HG03565 (cell line): ENCODE data around the gene RMI2.
A peak's percentile ranks its signal among the peaks of the same experiment; 100 is the strongest.

Source experiments
- ATAC-seq: cut with Tn5 transposase; IDR thresholded peaks from one replicate; pipeline ENCODE4 v1.9.1; 2021; ENCODE audit warnings: mild to moderate bottlenecking, moderate library complexity; ENCODE audit not compliant: unreplicated experiment

RMI2 gene

GRCh38 chr16:11309895-11310633 lies 35.2 kb upstream of the RMI2 start:
- ATAC-seq = peak; percentile 31

- no peak for ATAC-seq
These were observed 34.7 kb upstream of the RMI2 start for GRCh38 chr16:11310634-11310977.

GRCh38 chr16:11310997-11311561 lies 34.2 kb upstream of the RMI2 start:
- no peak for ATAC-seq

GRCh38 chr16:11312718-11313492 lies 32.4 kb upstream of the RMI2 start:
- no peak for ATAC-seq

GRCh38 chr16:11313493-11314308 lies 31.6 kb upstream of the RMI2 start:
- no peak for ATAC-seq

GRCh38 chr16:11314309-11314894 lies 30.9 kb upstream of the RMI2 start:
- no peak for ATAC-seq

DNA sequence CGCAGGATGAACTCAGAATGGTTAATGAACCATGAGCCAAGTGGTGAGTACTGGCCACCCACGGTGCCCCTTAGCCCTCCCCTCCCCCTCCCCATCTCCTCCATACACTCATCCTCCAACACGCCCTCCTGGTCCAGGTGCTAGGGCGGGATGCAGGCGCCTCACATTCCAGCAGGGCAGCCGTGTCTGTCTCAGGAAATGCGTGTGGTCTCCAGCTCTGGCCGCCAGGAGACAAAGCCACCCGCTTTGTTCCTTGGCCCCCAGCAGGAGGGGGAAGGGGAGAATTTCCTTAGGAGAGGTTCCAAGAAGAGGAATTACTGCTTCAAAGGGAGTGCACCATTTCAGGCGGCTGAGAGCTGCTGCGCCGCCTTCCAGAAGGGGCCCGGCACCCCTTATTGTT lies 29.7 kb upstream of the RMI2 start:
- ATAC-seq = no peak

DNA sequence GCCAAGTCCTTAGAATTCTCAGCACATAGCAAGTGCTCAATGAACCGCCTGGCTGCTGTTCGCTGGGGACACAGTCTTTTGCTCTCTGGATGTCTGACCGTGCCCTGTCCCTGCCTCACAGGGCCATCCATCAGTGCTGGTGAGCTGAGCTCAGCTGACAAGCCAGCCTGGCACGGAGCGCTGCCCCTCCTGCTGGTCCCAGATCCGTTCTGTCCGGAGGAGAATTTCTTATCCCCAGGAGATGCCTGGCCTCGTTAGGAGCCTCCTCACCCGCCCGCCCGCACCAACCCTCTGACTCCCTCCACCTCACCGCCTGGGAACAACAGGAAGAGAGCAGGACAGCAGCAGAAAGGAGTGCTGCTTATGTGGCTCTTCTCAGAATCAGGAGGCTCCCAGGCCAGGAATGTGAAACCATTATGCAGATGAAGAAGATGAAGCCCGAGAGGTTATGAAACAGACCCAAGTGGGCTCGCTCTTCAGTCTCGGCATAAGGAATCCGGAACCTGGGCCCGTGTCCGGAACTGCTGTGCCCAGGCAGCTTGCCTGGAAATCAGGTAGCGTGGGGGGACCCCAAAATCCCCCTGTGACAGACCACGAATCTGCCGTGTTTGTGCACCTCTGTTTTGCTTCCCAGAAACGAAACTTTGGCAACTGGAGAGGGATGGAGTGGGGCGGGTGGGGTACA lies 28.8 kb upstream of the RMI2 start:
- ATAC-seq = no peak

DNA sequence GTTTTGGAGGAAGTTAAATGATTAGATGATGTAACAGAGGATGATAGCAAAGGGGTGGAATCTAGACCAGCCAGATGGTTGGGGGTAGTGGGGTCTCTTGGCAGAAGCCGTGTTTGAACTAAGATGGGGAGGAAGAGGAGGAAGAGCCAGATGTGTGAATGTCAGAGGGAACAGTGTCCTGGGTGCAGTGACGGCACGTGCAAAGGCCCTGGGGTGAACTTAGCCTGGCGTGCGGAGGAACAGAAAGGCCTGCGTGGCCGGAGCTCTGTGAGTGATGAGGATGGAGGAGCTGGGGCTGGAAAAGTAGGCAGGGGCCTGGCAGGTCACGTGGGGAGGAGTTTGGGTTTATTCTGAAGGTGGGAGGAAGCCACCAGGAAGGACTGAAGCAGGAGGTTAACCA lies 26.4 kb upstream of the RMI2 start:
- ATAC-seq = no peak

DNA sequence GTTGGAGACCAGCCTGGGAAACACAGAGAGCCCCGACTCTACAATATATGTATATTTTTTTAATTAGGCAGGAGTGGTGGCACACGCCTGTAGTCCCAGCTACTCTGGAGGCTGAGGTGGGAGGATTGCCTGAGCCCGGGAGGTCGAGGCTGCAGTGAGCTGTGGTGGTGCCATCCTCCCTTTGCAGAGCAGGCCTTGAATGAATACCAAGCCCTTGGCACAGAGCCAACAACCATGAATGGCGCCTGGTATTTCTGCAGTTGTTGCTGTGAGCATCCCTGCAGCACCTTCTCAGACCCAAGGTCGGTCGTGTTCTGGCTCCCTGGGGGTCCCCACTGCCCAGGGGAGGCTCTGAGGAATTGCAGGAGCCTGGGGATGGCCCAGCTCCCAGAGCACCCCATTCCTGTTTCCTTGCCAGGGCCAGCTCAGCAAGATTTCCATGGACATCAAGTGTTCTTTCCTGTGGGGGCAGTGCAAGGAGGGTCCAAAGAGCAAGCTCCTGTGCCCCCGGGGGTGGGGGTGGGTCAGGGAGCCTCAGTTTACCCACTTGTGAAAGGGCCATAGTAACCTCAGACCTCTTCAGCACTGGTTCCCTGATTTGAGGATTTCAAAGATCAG lies 25.6 kb upstream of the RMI2 start:
- ATAC-seq = no peak

DNA sequence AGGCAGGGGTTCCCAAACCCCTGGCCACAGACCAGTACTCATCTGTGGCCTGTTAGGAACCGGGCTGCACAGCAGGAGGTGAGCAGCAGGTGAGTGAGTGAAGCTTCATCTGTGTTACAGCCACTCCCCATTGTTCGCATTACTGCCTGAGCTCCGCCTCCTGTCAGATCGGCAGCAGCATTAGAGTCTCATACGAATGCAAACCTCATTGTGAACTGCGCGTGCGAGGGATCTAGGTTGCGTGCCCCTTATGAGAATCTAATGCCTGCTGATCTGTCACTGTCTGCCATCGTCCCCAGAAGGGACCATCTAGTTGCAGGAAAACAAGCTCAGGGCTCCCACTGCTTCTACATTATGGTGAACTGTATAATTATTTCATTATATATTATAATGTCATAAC lies 25.1 kb upstream of the RMI2 start:
- ATAC-seq = no peak

DNA sequence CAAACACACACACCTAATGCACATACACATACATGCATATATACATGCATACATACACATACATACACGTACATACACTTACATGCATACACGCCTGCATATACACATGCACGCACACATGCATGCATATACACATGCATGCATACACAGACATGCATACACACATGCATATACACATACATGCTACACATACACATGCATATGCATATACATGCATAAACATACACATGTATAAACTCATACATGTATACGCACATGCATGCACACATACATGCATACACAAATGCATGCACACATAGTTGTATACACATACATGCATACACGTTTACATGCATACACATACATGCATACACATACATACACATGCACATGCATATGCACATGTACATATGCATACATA lies 23.6 kb upstream of the RMI2 start:
- no peak for ATAC-seq

- no peak for ATAC-seq
These were observed 22.4 kb upstream of the RMI2 start for GRCh38 chr16:11322823-11323222.

DNA sequence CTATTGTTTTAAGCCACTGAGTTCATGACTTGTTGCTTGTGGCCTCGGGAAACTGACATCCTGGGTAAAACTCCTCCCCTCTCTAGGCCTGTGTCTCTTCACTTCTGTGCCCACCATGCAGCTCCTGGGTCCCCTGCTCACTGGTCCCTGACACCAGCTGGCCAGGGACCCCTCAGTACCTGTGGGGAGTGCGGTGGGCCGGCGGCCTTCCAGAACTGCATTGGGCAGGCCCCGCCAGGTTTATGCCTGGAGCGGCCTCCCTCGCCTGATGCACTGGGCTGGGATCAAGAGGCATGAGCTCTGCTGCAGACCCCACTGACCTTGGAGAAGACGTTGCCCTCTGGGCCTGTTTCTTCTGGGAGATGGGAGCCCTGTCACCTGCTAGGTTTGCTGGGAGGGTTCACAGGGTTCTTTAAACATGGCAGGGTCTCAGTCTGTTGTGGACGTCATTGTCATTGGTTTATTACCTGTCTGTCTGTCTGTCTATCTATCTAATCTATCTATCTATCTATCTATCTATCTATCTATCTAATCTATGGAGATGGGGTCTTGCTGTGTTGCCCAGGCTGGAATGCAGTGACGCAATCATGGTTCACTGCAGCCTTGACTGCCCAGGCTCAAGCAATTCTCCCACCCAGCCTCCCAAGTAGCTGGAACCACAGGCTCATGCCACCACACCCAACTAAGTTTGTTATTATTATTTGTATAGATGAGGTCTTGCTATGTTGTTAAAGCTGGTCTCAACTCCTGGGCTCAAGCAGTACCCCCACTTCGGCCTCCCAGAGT lies 21.5 kb upstream of the RMI2 start:
- no peak for ATAC-seq

DNA sequence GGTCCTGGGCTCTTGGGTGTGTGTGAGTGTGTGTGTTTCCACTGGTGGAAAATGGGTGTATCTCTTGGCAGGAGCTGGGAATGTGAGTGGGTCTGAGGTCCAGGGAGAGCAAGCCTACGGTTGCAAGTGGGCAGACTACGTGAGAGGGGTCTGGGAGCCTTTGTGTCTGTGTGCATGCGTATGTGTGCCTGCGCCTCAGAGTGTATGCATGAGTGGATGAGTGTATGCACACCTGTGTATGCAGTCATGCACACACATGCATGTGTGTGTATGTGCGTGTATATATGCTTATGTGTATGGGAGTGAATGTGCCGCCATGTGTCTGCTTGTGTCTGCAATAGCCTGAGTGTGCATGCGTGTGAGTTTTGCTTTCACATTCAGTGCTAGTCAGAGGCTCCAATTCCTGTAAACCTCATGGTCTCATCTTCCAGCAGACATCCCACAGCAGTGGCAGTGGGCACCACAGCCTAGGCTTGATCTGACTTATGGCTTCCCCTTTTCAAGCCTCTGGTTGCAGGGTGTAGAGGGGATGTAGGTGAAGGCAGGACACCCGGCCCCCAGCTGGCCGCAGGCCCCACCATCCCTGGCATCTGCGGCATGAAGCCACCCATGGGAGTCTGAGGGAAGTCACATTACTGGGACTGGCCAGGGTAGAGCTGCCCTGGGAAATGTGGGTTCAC lies 19.7 kb upstream of the RMI2 start:
- no peak for ATAC-seq

- ATAC-seq = no peak
These were observed 19.0 kb upstream of the RMI2 start for GRCh38 chr16:11326084-11326736.

- no peak for ATAC-seq
These were observed 18.5 kb upstream of the RMI2 start for GRCh38 chr16:11326737-11327276.
